Measurements from ENCODE around the gene BMP5.

BMP5 gene

GRCh38 chr6:55870181-55870813 lies 5.1 kb downstream of the BMP5 start:
- DNase-seq, result no peak

GRCh38 chr6:55869674-55870073 lies 5.7 kb downstream of the BMP5 start:
- no peak for DNase-seq

- no peak for DNase-seq
Observed at GRCh38 chr6:55868771-55869479, 6.5 kb downstream of the BMP5 start.

GRCh38 chr6:55868176-55868575 lies 7.2 kb downstream of the BMP5 start:
- no peak for DNase-seq

- DNase-seq, result no peak
Observed at GRCh38 chr6:55866128-55866527, 9.3 kb downstream of the BMP5 start.

GRCh38 chr6:55853008-55854001 lies 22.1 kb downstream of the BMP5 start:
- DNase-seq, result no peak

GRCh38 chr6:55841341-55841740 lies 34.0 kb downstream of the BMP5 start:
- no peak for DNase-seq

- DNase-seq, result no peak
Observed at GRCh38 chr6:55839080-55839479, 36.3 kb downstream of the BMP5 start.

- no peak for DNase-seq
Observed at GRCh38 chr6:55836945-55837344, 38.4 kb downstream of the BMP5 start.

- DNase-seq, result no peak
Observed at GRCh38 chr6:55836481-55836880, 38.9 kb downstream of the BMP5 start.

GRCh38 chr6:55835220-55835619 lies 40.2 kb downstream of the BMP5 start:
- no peak for DNase-seq

- no peak for DNase-seq
Observed at GRCh38 chr6:55833284-55833683, 42.1 kb downstream of the BMP5 start.

- DNase-seq, result no peak
Observed at GRCh38 chr6:55827818-55828522, 47.4 kb downstream of the BMP5 start.

- DNase-seq, result no peak
Observed at GRCh38 chr6:55826941-55827340, 48.4 kb downstream of the BMP5 start.

GRCh38 chr6:55825402-55826051 lies 49.9 kb downstream of the BMP5 start:
- DNase-seq, result no peak

- no peak for DNase-seq
Observed at GRCh38 chr6:55822815-55823214, 52.6 kb downstream of the BMP5 start.

GRCh38 chr6:55822005-55822404 lies 53.4 kb downstream of the BMP5 start:
- no peak for DNase-seq

- DNase-seq, result no peak
Observed at GRCh38 chr6:55820696-55821095, 54.7 kb downstream of the BMP5 start.

GRCh38 chr6:55819811-55820210 lies 55.6 kb downstream of the BMP5 start:
- DNase-seq, result no peak

- no peak for DNase-seq
Observed at GRCh38 chr6:55818482-55818881, 56.9 kb downstream of the BMP5 start.

GRCh38 chr6:55812509-55812908 lies 62.9 kb downstream of the BMP5 start:
- DNase-seq, result no peak

- DNase-seq, result no peak
Observed at GRCh38 chr6:55811074-55811473, 64.3 kb downstream of the BMP5 start.

Measured in COR-L47 (cell line).